Measurements from ENCODE around the gene VEZF1.

- TF ChIP-seq CTCF (IDR thresholded peaks at IDR 0.05; ENCODE audit: insufficient read depth, low read length, poor library complexity, severe bottlenecking): no peak
- no peak for TF ChIP-seq EZH2phosphoT487 (conservative IDR thresholded peaks at IDR 0.05; ENCODE audit: low read length)
Measured at GRCh38 chr17:57931488-57932137, 56.4 kb downstream of the VEZF1 start.
